ENCODE measurements around the gene ERVMER34-1.

ERVMER34-1 gene

DNA sequence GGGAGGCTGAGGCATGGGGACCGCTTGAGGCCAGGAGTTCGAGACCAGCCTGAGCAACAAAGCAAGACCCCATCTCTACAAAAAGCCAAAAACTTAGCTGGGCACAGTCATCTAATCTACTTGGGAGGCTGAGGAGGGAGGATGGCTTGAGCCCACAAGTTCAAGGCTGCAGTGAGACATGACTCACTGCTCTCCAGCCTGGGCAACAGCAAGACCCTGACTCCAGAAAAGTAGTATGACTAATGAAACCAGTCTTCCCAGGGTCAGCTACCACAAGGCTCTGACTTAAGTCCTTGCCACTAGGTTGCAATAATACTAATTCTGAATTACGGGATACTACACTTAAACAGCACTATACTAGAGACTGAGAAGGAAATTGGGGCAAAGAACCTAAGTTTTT lies 33.1 kb downstream of the ERVMER34-1 start:
- no peak for DNase-seq

DNA sequence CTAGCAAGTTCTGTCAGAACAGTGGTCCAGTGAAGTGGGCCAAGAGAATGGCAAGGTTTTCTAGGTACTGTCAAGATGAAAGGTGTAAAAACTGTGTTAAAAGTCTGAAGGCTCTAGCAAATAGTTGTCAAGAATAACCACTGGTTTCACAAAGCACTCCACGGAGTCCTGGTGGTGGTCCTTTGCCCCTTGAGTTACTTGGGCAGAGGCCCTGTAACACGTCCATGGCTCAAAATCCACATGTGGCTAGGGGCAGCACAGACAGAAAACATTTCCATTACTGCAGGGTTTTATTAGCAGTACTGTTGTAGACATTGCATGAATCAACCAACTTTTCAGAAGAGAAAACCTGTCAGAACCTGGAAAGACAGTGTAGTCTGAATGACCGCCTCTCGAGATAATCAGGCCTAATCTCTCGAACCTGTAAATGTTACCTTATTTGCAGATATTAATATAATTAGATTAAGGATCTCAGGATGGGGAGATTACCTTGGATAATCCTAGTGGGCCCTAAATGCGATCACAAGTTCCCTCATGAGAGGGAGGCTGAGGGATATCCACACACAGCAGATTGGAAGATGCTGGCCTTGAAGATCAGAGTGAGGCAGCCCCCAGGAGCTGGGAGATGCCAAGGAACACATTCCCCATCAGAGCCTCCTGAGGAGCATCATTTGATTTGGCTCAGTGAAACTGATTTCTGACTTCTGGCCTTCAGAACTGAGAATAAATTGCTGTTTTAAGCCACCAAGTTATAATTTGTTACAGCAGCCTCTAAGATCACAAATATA lies 34.7 kb downstream of the ERVMER34-1 start:
- no peak for DNase-seq

DNA sequence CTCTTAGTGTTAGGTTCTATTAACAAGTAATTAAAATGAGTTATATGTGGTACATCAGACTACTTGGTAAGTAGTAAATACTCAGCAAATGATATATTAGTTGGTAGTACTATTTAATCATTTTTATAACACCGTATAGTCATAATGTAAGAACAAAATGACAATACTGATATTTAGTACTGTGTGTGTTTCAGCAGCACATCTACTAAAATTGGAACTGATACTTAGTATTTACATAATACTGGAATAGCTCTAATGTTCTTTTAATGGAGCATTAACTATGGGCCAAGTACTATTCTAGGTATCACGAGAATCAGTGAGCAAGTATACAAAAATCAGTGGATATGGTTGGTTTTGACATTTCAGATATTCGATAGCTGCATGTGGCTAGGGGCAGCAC lies 35.3 kb downstream of the ERVMER34-1 start:
- DNase-seq: no peak

GRCh38 chr4:52715255-52715897 lies 35.8 kb downstream of the ERVMER34-1 start:
- DNase-seq: no peak

DNA sequence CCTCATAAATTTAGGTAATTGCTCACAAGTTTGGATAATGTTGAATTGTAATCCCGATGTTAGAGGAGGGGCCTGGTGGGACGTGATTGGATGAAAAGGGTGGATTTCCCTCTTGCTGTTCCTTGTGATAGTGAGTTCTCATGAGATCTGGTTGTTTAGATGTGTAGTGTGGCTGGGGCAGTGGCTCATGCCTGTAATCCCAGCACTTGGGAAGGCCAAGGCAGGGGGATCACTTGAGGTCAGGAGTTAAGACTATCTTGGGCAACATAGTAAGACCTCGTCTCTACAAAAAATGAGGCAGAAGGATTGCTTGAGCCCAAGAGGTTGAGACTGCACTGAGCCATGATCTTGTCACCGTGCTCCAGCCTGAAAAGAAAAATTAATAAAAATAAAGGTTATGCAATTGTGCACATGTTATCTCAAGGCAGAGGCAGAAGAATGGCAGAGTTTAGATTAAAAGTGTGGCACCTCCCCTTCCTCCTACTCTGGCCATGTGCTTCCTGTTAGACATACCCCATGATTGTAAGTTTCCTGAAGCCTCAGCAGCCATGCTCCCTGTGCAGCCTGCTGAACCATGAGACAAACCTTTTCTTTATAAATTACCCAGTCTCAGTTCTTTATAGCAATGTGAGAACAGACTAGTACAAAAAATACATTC lies 36.5 kb downstream of the ERVMER34-1 start:
- DNase-seq: no peak

DNA sequence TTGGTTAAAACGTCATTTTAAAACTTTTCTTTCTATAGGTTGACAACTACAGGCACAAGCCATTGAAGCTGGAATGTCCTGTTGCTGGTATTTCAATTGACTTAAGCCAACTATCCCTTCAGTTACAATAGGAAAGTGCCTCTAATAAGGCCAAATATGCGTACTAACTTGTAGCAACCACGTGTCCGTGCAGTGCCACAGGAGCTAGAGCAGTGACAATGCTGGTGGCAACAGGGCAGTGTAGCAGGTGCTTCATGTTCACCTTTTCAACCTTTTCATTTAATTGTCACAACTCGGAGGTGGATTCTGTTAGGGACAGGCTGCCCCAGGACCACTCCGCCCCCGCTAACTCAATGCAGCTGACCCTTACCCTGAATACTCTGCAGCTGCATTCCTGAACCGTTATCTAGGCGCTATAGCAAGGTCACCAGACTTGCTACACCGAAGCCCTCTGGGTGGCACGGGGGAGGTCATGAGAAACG lies 37.7 kb downstream of the ERVMER34-1 start:
- no peak for DNase-seq

- DNase-seq: peak; percentile 96
Observed at GRCh38 chr4:52712251-52713130, 38.7 kb downstream of the ERVMER34-1 start.

- no peak for DNase-seq
Observed at GRCh38 chr4:52711834-52712250, 39.4 kb downstream of the ERVMER34-1 start.

DNA sequence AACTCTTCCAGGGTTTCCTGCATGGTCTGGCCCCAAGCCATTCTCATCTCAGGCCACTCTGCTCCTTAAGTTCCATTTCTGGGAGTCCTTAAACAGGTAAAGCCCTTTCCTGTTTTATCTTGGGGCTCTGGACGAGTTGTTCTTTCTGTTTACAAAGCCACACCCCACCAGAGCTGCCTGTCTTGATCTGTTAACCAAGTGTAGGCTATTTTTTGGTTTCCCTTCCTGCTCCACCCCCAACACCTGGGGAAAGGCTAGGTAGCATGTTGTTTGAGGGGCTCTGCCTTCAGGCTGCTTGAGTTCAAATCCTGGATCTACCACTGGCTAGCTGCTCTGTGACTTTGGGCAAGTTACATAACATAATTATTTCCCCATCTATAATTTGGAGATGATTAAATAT lies 40.0 kb downstream of the ERVMER34-1 start:
- DNase-seq: no peak

- DNase-seq: no peak
Observed at GRCh38 chr4:52709155-52709554, 42.1 kb downstream of the ERVMER34-1 start.

GRCh38 chr4:52704661-52705060 lies 46.6 kb downstream of the ERVMER34-1 start:
- DNase-seq: no peak

GRCh38 chr4:52704133-52704532 lies 47.1 kb downstream of the ERVMER34-1 start:
- DNase-seq: no peak

DNA sequence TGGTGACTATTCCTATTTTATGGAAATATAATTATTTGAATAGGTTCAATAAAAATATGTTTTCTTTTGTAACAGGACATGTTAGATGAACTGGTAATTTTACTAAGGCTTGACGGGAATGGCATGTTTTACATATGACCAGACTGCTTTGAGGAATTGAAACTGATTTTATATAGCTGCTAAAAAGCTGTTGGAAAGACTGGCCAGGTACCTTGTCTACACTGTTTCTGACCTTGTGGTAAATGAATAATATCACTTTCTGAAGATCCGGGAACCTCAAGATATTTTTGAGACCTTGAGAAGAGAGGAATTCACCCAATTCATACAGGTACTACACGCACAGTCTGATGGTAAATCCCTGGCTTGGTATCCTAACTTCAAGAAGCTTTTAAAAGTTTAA lies 50.0 kb downstream of the ERVMER34-1 start:
- no peak for DNase-seq

- DNase-seq: no peak
Observed at GRCh38 chr4:52694936-52695335, 56.3 kb downstream of the ERVMER34-1 start.

DNA sequence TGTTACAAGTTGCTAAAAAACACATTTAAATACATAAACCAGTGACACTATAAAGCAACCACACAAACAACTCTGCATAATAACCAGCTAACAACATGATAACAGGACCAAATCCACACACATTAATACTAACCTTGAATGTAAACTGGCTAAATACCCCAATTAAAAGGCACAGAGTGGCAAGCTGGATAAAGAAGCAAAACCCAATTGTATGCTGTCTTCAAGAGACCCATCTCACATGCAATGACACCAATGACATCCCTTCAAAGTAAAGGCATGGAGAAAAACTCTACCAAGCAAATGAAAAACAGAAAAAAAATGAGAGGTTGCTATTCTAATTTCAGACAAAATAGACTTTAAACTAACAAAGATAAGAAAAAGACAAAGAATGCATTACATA lies 57.7 kb downstream of the ERVMER34-1 start:
- no peak for DNase-seq
